Endothelial cell of umbilical vein (primary cell): ENCODE measurements around the gene ACOT7. TPM values are rescaled to one million over a fixed set of nuclear protein-coding genes. Genes with fewer than 3 reads are reported as not detected.

Experiments
- BruUV-seq: library from RNA; stranded (reverse); fragments of 400-500 nt; replicated peaks from 2 replicates; lab custom pipeline; 2021; lab: Mats Ljungman, UMichigan
- CTCF ChIA-PET: fragments of 300-600, 350-600 bp; sonication (Branson Sonifier 250); formaldehyde crosslinking; loops from one replicate; lab custom pipeline; 2021; ENCODE audit warnings: antibody characterized with exemption, inconsistent platforms; lab: Charles Lee
- POLR2A ChIA-PET: fragments of 300-600, 350-600 bp; sonication (Branson Sonifier 250); formaldehyde crosslinking; loops from one replicate; lab custom pipeline; 2021; ENCODE audit warnings: antibody characterized with exemption, inconsistent platforms; lab: Charles Lee
- DNase-seq: peaks from one replicate; pipeline ENCODE4 v3.0.0-alpha.2; 2011; ENCODE audit warnings: low read depth, low spot score
- FAIRE-seq: peaks from 2 replicates; lab custom pipeline; 2011; peaks lifted over from hg19 to GRCh38; lab: Jason Lieb, UNC
- H2AFZ ChIP-seq: 2 replicates; pipeline ENCODE4 v1.6.0; 2012; ENCODE audit warnings: low read depth, low read length, control low read depth, inconsistent platforms
- H3K27ac ChIP-seq: 2 replicates; pipeline ENCODE4 v1.5.1; 2011; ENCODE audit warnings: low read depth, mild to moderate bottlenecking, control low read depth, low read length, moderate library complexity; ENCODE audit not compliant: insufficient read depth
- H3K27me3 ChIP-seq, 2 experiments: 2 replicates each; pipeline versions ENCODE4 v1.6.0 to v1.6.1; 2011; ENCODE audit warnings: low read length in 2 of 2, mixed read lengths in 1 of 2; ENCODE audit not compliant: control insufficient read depth in 2 of 2, insufficient read depth in 2 of 2
- H3K36me3 ChIP-seq, 2 experiments: 2 replicates in 1 of 2; 3 replicates in 1 of 2; pipeline ENCODE4 v1.5.1; 2011; ENCODE audit warnings: low read length in 2 of 2, mild to moderate bottlenecking in 1 of 2, moderate library complexity in 1 of 2; ENCODE audit not compliant: control insufficient read depth in 2 of 2, insufficient read depth in 2 of 2; ENCODE audit errors: extremely low read depth in 1 of 2
- H3K4me1 ChIP-seq: 3 replicates; pipeline ENCODE4 v1.5.1; 2011; ENCODE audit warnings: mild to moderate bottlenecking, low read length; ENCODE audit not compliant: control insufficient read depth, insufficient read depth; ENCODE audit errors: extremely low read depth
- H3K4me2 ChIP-seq: 2 replicates; pipeline ENCODE4 v1.6.1; 2011; ENCODE audit warnings: low read length, control low read depth, mixed read lengths; ENCODE audit not compliant: insufficient read depth
- H3K4me3 ChIP-seq, 3 experiments: fragments of 200-600 bp in 1 of 3; sonication (generic), shearing (Covaris generic) in 1 of 3; replicated peaks in 1 of 3; 2 replicates each; pipeline ENCODE4 v1.5.1; 2011 to 2016; ENCODE audit warnings: control low read depth in 3 of 3, low read length in 3 of 3, mild to moderate bottlenecking in 2 of 3, inconsistent platforms in 1 of 3, low read depth in 1 of 3, moderate library complexity in 1 of 3; ENCODE audit not compliant: insufficient read depth in 1 of 3
- H3K79me2 ChIP-seq: 2 replicates; pipeline ENCODE4 v1.6.0; 2012; ENCODE audit warnings: low read length, inconsistent platforms; ENCODE audit not compliant: control insufficient read depth, insufficient read depth
- H3K9ac ChIP-seq: replicated peaks from 2 replicates; pipeline ENCODE3; 2011; ENCODE audit warnings: low read length, control low read depth; ENCODE audit not compliant: insufficient read depth; ENCODE audit errors: extremely low read depth
- H3K9me1 ChIP-seq: replicated peaks from 3 replicates; pipeline ENCODE4 v1.6.0; 2011; ENCODE audit warnings: mild to moderate bottlenecking, low read length; ENCODE audit not compliant: control insufficient read depth, insufficient read depth; ENCODE audit errors: extremely low read depth
- H3K9me3 ChIP-seq: replicated peaks from 2 replicates; pipeline ENCODE4 v1.5.1; 2012; ENCODE audit warnings: low read length, inconsistent platforms; ENCODE audit not compliant: control insufficient read depth, insufficient read depth
- H4K20me1 ChIP-seq: replicated peaks from 2 replicates; pipeline ENCODE3; 2011; ENCODE audit warnings: mild to moderate bottlenecking, low read length; ENCODE audit not compliant: control insufficient read depth, insufficient read depth; ENCODE audit errors: extremely low read depth
- CTCF ChIP-seq, 2 donors: IDR thresholded peaks; 1 replicate in 1 of 2; 2 replicates in 1 of 2; pipeline ENCODE4 v1.5.1; 2011; ENCODE audit warnings: low read length in 2 of 2, mild to moderate bottlenecking in 2 of 2, moderate library complexity in 2 of 2, control low read depth in 1 of 2, inconsistent platforms in 1 of 2, low read depth in 1 of 2; ENCODE audit not compliant: insufficient read depth in 1 of 2; ENCODE audit errors: extremely low read depth in 1 of 2
- EZH2 ChIP-seq: IDR thresholded peaks from 2 replicates; pipeline ENCODE4 v1.6.1; 2012; ENCODE audit warnings: borderline replicate concordance, low read depth, mild to moderate bottlenecking, moderate library complexity, low read length, inconsistent platforms; ENCODE audit not compliant: severe bottlenecking
- FOS ChIP-seq: IDR thresholded peaks from 2 replicates; pipeline ENCODE4 v1.6.1; 2011; ENCODE audit warnings: mild to moderate bottlenecking, low read length, moderate library complexity, borderline replicate concordance; ENCODE audit not compliant: insufficient read depth
- GATA2 ChIP-seq: IDR thresholded peaks from 2 replicates; pipeline ENCODE4 v1.7.0; 2011; ENCODE audit warnings: low read depth, mild to moderate bottlenecking, moderate library complexity, mixed read lengths, low read length; ENCODE audit not compliant: insufficient read length, insufficient read depth
- JUN ChIP-seq: IDR thresholded peaks from 2 replicates; pipeline ENCODE4 v1.6.1; 2011; ENCODE audit warnings: borderline replicate concordance, low read depth; ENCODE audit not compliant: insufficient read length, insufficient read depth
- MYC ChIP-seq: IDR thresholded peaks from one replicate; pipeline ENCODE4 v1.6.1; 2011; ENCODE audit warnings: mild to moderate bottlenecking, low read depth, low read length
- POLR2A ChIP-seq: IDR thresholded peaks from 2 replicates; pipeline ENCODE4 v1.6.1; 2012; ENCODE audit warnings: low read depth, mild to moderate bottlenecking, control low read depth, low read length
- POLR2AphosphoS5 ChIP-seq: IDR thresholded peaks from 2 replicates; pipeline ENCODE4 v1.6.1; 2012; ENCODE audit warnings: low read depth, mild to moderate bottlenecking, control low read depth, low read length, moderate library complexity; ENCODE audit not compliant: insufficient read depth
- dilution Hi-C: fragments of 300-500 bp; cut with MboI; formaldehyde crosslinking; loops from one replicate; pipeline ENCODE4 v1.15.0; 2019; ENCODE audit warnings: low sequenced_read_pairs; ENCODE audit not compliant: extremely low pct_ligation_motif_present
- intact Hi-C: fragments of 100-400 bp; cut with micrococcal nuclease; formaldehyde crosslinking; loops from one replicate; pipeline ENCODE4 v1.10.0; 2022
- polyA plus RNA-seq, 4 experiments: library from polyadenylated mRNA; depleted of rRNA in 3 of 4; stranded (reverse) in 3 of 4; unstranded in 1 of 4; fragments of >200 nt; gene quantifications; 2 replicates each; pipeline versions ENCODE4 v1.2.1 to v1.2.3, GENCODE V29; 2011 to 2012; ENCODE audit warnings: missing spikeins in 1 of 4
- total RNA-seq: library from RNA; stranded (reverse); gene quantifications from 2 replicates; pipeline ENCODE4 v1.2.3, GENCODE V29; 2021
- TF ChIP-seq, protein P1 (sequence below): IDR thresholded peaks from 2 replicates; pipeline ENCODE4 v1.6.1; 2011; ENCODE audit not compliant: insufficient read depth, insufficient read length

ACOT7 gene
- total and polyA plus RNA-seq, 2 donors (not counting 3 experiments of a cell fraction or from before 2014, with no cell fraction given): 69.4 to 105 TPM

DNA sequence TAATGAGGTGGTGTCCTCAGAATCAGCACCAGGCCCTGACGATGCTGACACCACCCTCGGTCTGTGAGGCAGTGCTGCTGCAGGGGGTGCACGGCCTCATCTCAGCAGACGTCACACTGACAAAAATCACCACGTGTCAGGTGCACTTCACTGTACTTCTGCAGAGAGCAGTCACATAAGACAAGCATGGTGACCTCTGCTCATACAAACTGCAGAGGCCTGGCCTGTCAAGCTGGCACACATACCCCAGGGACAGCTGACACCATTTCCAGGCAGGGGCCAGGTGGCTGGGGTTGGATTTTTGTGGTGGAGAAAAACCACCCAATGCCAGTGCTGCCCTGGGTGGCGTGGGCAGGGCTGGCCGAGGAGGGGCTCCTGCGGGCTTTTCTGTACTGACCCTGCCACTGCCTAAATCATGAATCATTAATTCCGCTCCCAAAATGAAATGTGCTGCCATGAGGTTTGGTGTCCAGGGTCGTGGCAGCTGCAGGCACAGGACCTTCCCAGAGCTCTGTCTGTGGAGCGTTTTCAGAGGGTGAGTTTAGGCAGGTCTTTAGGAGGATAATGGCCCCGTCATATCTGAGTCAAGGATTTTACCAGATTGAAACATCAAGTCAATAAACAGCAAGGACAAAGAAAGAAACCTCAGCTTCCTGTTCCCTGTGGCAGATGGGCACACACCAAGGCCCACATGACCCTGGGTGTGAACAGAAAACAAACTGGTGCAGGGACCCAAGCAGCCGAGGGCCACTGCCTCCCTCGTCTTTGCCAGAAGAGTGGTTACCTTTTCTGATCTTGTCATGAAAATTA, 99.3 kb downstream of the ACOT7 start:
- Histone ChIP-seq H3K9me1 (no peaks in the 10 kb centered on the region), H3K9ac (no peak overlapping the region), H3K4me3 (no peak overlapping the region), H3K36me3 (no peaks in the 10 kb centered on the region), H3K27ac (no peak overlapping the region), H3K9me3 (no peaks in the 10 kb centered on the region), H3K4me1 (no peaks in the 10 kb centered on the region), H2AFZ (no peak overlapping the region), H3K79me2 (no peaks in the 10 kb centered on the region), H3K4me2 (no peak overlapping the region), H3K27me3 (no peaks in the 10 kb centered on the region), H4K20me1 (no peaks in the 10 kb centered on the region)
- DNase-seq (no peak), FAIRE-seq (no peak)
- intact Hi-C loops (no loop called here), dilution Hi-C loops (no loop called here)
- CTCF ChIA-PET: interaction anchor here (0.7 kb wide), 1 partner anchor 22 kb away, joined by 3 read pairs; no protein-coding TSS in a partner anchor
- BruUV-seq: no TSS peak
- TF ChIP-seq POLR2AphosphoS5: no peak
- TF ChIP-seq, protein P1, sequence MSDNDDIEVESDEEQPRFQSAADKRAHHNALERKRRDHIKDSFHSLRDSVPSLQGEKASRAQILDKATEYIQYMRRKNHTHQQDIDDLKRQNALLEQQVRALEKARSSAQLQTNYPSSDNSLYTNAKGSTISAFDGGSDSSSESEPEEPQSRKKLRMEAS: no peak
- POLR2A ChIA-PET: no interaction called here

DNA sequence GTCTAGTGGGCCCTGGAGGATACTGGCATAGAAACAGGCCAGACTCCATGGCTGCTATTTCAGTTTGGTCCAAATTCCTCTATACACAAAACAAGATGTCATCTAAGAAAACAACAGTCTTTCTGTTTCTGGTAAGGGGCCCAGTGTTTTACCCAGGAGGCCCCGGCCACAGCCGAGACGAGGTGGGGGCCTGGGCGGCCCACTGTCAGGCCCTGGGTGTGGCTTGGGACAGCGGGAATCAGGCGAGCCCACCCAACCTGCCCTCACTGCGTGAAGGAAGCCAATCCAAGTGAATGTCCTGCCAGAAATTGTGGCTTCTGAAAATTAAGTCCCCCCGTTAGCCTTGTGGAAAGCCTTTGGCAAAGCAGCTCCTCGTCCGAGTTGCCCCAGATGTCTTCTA, 101.5 kb downstream of the ACOT7 start:
- H3K9me1 ChIP-seq: no peaks in the 10 kb centered on the region
- H2AFZ ChIP-seq: no peak overlapping the region
- DNase-seq: no peak
- H3K4me1 ChIP-seq: no peaks in the 10 kb centered on the region
- H3K27me3 ChIP-seq: no peaks in the 10 kb centered on the region
- no peaks in the 10 kb centered on the region for H3K9me3 ChIP-seq
- FAIRE-seq: no peak
- dilution Hi-C loops: no loop called here
- ChIA-PET POLR2A (no interaction called here), CTCF (interaction anchor here (0.9 kb wide), 1 partner anchor 12 kb away, joined by 3 read pairs; no protein-coding TSS in a partner anchor)
- TF ChIP-seq EZH2 (no peak), POLR2AphosphoS5 (no peak), CTCF (IDR thresholded peaks at IDR 0.05; ENCODE audit: extremely low read depth in 1 of 2, insufficient read depth in 1 of 2, low read depth in 1 of 2, low read length in 2 of 2) (no peak), GATA2 (no peak), POLR2A (no peak), JUN (no peak), MYC (no peak), FOS (no peak)
- TF ChIP-seq, protein P1: no peak
- no peak overlapping the region for H3K9ac ChIP-seq
- no peaks in the 10 kb centered on the region for H3K36me3 ChIP-seq
- no TSS peak for BruUV-seq
- intact Hi-C loops: no loop called here
- no peaks in the 10 kb centered on the region for H4K20me1 ChIP-seq
- no peaks in the 10 kb centered on the region for H3K79me2 ChIP-seq
- H3K27ac ChIP-seq: no peak overlapping the region
- no peak overlapping the region for H3K4me2 ChIP-seq
- no peak overlapping the region for H3K4me3 ChIP-seq
